OCI-LY3 (cell line): Measurements from ENCODE around the gene NOS1AP.

Source experiments
- H2AFZ ChIP-seq: fragments of 200-600, 300-600 bp; shearing (Covaris generic); 2 replicates; pipeline ENCODE4 v1.6.0; 2014; ENCODE audit warnings: antibody characterized with exemption, low read depth, low read length
- H3K27ac ChIP-seq: fragments of 200-600, 300-600 bp; sonication (generic); 2 replicates; pipeline ENCODE4 v1.5.1; 2014; ENCODE audit warnings: mild to moderate bottlenecking, low read length, moderate library complexity, mixed read lengths
- H3K27me3 ChIP-seq: fragments of 200-600, 300-600 bp; sonication (generic); 2 replicates; pipeline ENCODE4 v1.6.1; 2014; ENCODE audit warnings: low read depth, low read length, mixed read lengths
- H3K36me3 ChIP-seq: fragments of 200-600, 300-600 bp; sonication (generic); replicated peaks from 2 replicates; pipeline ENCODE3; 2014; ENCODE audit warnings: low read depth, low read length, mixed read lengths
- H3K4me1 ChIP-seq: fragments of 300-600, 200-600 bp; sonication (generic); 2 replicates; pipeline ENCODE4 v1.6.1; 2014; ENCODE audit warnings: low read length, mixed read lengths
- H3K4me2 ChIP-seq: fragments of 200-600, 300-600 bp; sonication (generic); 2 replicates; pipeline ENCODE4 v1.6.1; 2014; ENCODE audit warnings: low read length, mixed read lengths
- H3K4me3 ChIP-seq: fragments of 300-600, 200-600 bp; sonication (generic); 2 replicates; pipeline ENCODE4 v1.5.1; 2014; ENCODE audit warnings: antibody characterized with exemption, mild to moderate bottlenecking, low read length, moderate library complexity
- H3K79me2 ChIP-seq: fragments of 300-600, 200-600 bp; shearing (Covaris generic); 2 replicates; pipeline ENCODE4 v1.6.1; 2014; ENCODE audit warnings: mild to moderate bottlenecking, low read length, mixed read lengths
- H3K9ac ChIP-seq: fragments of 300-600, 200-600 bp; shearing (Covaris generic); 2 replicates; pipeline ENCODE4 v1.6.0; 2014; ENCODE audit warnings: mild to moderate bottlenecking, low read length, moderate library complexity
- H3K9me3 ChIP-seq: fragments of 200-600, 300-600 bp; shearing (Covaris generic); 2 replicates; pipeline ENCODE4 v1.6.1; 2014; ENCODE audit warnings: low read length, mixed read lengths; ENCODE audit not compliant: insufficient read depth
- H4K20me1 ChIP-seq: fragments of 200-600, 300-600 bp; sonication (generic); 2 replicates; pipeline ENCODE4 v1.6.1; 2016; ENCODE audit warnings: low read length, mixed read lengths; ENCODE audit not compliant: insufficient read depth
- EZH2phosphoT487 ChIP-seq: fragments of 200-600 bp; shearing (Covaris generic); IDR thresholded peaks from 2 replicates; pipeline ENCODE4 v1.6.1; 2018; ENCODE audit warnings: antibody characterized with exemption, mixed run types, low read depth
- TF ChIP-seq, protein P1 (sequence below): fragments of 200-600, 300-600 bp; sonication (generic); IDR thresholded peaks from 2 replicates; pipeline ENCODE4 v1.5.1; 2014; ENCODE audit warnings: antibody characterized with exemption, low read length, low read depth

NOS1AP gene

GRCh38 chr1:162145966-162146696 is 76.6 kb downstream of the NOS1AP start:
- Histone ChIP-seq H3K79me2 (no peaks in the 10 kb centered on the region), H3K27me3 (peaks cover 34% of the 10 kb centered on the region), H3K27ac (no peak overlapping the region), H3K9me3 (no peaks in the 10 kb centered on the region), H3K4me1 (no peaks in the 10 kb centered on the region), H3K4me3 (no peak overlapping the region), H3K36me3 (no peaks in the 10 kb centered on the region), H3K4me2 (no peak overlapping the region), H3K9ac (no peak overlapping the region), H4K20me1 (no peaks in the 10 kb centered on the region), H2AFZ (no peak overlapping the region)
- no peak for TF ChIP-seq EZH2phosphoT487
- TF ChIP-seq, protein P1, sequence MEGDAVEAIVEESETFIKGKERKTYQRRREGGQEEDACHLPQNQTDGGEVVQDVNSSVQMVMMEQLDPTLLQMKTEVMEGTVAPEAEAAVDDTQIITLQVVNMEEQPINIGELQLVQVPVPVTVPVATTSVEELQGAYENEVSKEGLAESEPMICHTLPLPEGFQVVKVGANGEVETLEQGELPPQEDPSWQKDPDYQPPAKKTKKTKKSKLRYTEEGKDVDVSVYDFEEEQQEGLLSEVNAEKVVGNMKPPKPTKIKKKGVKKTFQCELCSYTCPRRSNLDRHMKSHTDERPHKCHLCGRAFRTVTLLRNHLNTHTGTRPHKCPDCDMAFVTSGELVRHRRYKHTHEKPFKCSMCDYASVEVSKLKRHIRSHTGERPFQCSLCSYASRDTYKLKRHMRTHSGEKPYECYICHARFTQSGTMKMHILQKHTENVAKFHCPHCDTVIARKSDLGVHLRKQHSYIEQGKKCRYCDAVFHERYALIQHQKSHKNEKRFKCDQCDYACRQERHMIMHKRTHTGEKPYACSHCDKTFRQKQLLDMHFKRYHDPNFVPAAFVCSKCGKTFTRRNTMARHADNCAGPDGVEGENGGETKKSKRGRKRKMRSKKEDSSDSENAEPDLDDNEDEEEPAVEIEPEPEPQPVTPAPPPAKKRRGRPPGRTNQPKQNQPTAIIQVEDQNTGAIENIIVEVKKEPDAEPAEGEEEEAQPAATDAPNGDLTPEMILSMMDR: no peak

- no peaks in the 10 kb centered on the region for H3K79me2 ChIP-seq
- TF ChIP-seq, protein P1: no peak
- no peak for TF ChIP-seq EZH2phosphoT487
- H3K36me3 ChIP-seq: no peaks in the 10 kb centered on the region
- no peak overlapping the region for H3K9ac ChIP-seq
- H2AFZ ChIP-seq: no peak overlapping the region
- H3K4me2 ChIP-seq: no peak overlapping the region
- H3K27me3 ChIP-seq: peaks cover 19% of the 10 kb centered on the region; the same call in 1 of the 2 replicates
- H3K27ac ChIP-seq: no peak overlapping the region
- no peak overlapping the region for H3K4me3 ChIP-seq
- no peaks in the 10 kb centered on the region for H3K9me3 ChIP-seq
- no peaks in the 10 kb centered on the region for H4K20me1 ChIP-seq
- H3K4me1 ChIP-seq: no peaks in the 10 kb centered on the region
Measured at GRCh38 chr1:162147760-162148159, 78.3 kb downstream of the NOS1AP start.

DNA sequence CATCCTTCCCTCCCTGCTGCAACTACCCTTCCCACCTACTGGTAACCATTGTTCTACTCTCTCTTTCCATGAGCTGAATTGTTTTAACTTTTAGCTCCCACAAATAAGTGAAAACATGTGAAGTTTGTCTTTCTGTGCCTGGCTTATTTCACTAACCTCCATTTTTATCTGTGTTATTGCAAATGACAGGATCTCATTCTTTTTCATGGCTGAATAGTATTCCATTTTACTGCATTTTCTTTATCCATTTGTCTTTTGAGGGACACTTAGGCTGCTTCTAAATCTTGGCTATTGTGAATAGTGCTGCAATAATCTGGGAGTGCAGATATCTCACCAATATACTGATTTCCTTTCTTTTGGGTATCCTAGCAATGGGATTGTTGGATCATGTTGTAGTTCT is 80.6 kb downstream of the NOS1AP start:
- Histone ChIP-seq H3K4me2 (no peak overlapping the region), H3K4me1 (no peaks in the 10 kb centered on the region), H3K4me3 (no peak overlapping the region), H3K9me3 (no peaks in the 10 kb centered on the region), H3K27ac (no peak overlapping the region), H3K36me3 (no peaks in the 10 kb centered on the region), H2AFZ (no peak overlapping the region), H3K79me2 (no peaks in the 10 kb centered on the region), H3K27me3 (peaks cover 10% of the 10 kb centered on the region; the same call in 1 of the 2 replicates), H4K20me1 (no peaks in the 10 kb centered on the region), H3K9ac (no peak overlapping the region)
- TF ChIP-seq, protein P1: no peak
- TF ChIP-seq EZH2phosphoT487: no peak

DNA sequence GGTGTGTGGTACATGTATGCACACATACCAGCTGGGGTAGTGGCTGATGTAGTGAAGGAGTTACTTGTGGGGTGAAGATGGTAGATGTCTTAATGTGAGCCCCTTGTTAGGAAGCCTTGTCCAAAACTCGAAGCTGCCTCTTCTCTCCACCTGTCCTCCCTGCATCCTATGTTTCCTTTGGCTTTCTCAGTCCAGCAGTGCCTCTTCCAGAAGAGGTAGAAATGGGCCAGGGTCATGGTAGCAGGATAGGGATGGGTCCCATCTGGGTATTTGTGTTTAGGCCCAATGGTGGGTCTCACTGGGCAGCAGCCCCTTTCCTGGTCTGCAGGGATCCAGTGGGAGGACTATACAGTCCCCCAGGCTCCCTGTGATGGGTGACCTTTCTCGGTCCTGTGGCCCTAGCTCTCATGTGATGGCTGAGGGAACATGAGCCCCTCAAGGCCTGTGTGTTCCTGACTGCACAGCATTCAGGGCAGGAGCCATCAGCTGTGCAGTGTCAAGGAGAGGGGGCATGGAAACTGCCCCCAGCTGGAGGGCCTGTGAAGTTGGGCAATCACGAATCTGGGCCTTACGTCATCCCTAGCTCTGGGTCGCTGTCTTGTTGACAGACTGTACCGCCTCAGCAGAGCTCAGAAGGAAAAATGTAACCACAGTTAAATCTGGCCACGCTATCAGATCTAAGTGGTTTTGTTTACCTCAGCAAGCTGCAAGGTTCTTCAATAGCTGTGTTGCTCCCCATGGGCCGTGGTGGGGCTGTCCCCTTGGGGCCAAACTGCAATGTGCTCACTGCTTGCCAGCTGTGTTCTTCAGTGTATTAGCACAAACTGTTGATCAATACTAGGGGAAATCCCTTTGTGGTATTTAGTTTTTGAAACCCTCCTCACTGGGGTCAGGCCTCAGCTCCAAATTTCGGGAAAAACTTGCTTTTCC is 82.7 kb downstream of the NOS1AP start:
- H3K27ac ChIP-seq: no peak overlapping the region
- no peak overlapping the region for H3K4me3 ChIP-seq
- no peak overlapping the region for H3K4me2 ChIP-seq
- TF ChIP-seq EZH2phosphoT487: no peak
- TF ChIP-seq, protein P1: no peak
- no peaks in the 10 kb centered on the region for H4K20me1 ChIP-seq
- no peak overlapping the region for H3K9ac ChIP-seq
- H3K79me2 ChIP-seq: no peaks in the 10 kb centered on the region
- H3K27me3 ChIP-seq: peaks cover 10% of the 10 kb centered on the region
- H2AFZ ChIP-seq: no peak overlapping the region
- no peaks in the 10 kb centered on the region for H3K36me3 ChIP-seq
- no peaks in the 10 kb centered on the region for H3K4me1 ChIP-seq
- no peaks in the 10 kb centered on the region for H3K9me3 ChIP-seq
